Esophagus squamous epithelium (tissue), 5 donors: ENCODE data around the gene IL20RA. TPM values are rescaled to one million over a fixed set of nuclear protein-coding genes. Genes with fewer than 3 reads are reported as not detected.
A peak's percentile ranks its signal among the peaks of the same experiment; 100 is the strongest.

ENCODE experiments used
- DNase-seq: peaks from one replicate; lab custom pipeline; 2025; lab: John Stamatoyannopoulos, UW
- H3K27ac ChIP-seq, 4 donors: fragments of 200-600 bp; sonication (generic); one replicate each; pipeline ENCODE4 v1.5.1; 2016 to 2019; ENCODE audit warnings: mild to moderate bottlenecking in 1 of 4
- H3K27me3 ChIP-seq, 4 donors: fragments of 200-600 bp; sonication (generic); 1 replicate in 3 of 4; 2 replicates in 1 of 4; pipeline versions ENCODE4 v1.5.1 to v1.6.0; 2017 to 2021; ENCODE audit warnings: antibody characterized with exemption in 1 of 4
- H3K36me3 ChIP-seq, 3 donors: fragments of 200-600 bp; sonication (generic); one replicate each; pipeline ENCODE4 v1.5.1; 2016 to 2019
- H3K4me1 ChIP-seq, 3 donors: fragments of 200-600 bp; sonication (generic); one replicate each; pipeline ENCODE4 v1.5.1; 2017 to 2019
- H3K4me3 ChIP-seq, 4 donors: fragments of 200-600 bp; sonication (generic); 1 replicate in 3 of 4; 2 replicates in 1 of 4; pipeline ENCODE4 v1.5.1; 2016 to 2019; ENCODE audit warnings: mild to moderate bottlenecking in 2 of 4, moderate library complexity in 1 of 4
- H3K9me3 ChIP-seq, 3 donors: fragments of 200-600 bp; sonication (generic); one replicate each; pipeline ENCODE4 v1.5.1; 2016 to 2019
- CTCF ChIP-seq, 6 experiments: fragments of 450-650 bp in 4 of 6; fragments of 200-600 bp in 2 of 6; sonication (generic) in 2 of 6; IDR thresholded peaks; one replicate each; pipeline ENCODE4 v1.5.1; 2016 to 2019; ENCODE audit warnings: antibody characterized with exemption in 6 of 6, mild to moderate bottlenecking in 4 of 6, moderate library complexity in 4 of 6
- POLR2A ChIP-seq, 4 donors: fragments of 450-650 bp; IDR thresholded peaks; one replicate each; pipeline ENCODE4 v1.6.1; 2017; ENCODE audit warnings: antibody characterized with exemption in 4 of 4, mild to moderate bottlenecking in 4 of 4, moderate library complexity in 3 of 4
- WGBS, 2 donors: methylation state at CpG; one replicate each; pipeline ENCODE4 v1.1.5; 2018; 5-methylcytosine and 5-hydroxymethylcytosine counted together
- intact Hi-C: fragments of 100-400 bp; cut with DNase I; formaldehyde crosslinking; loops from one replicate; pipeline ENCODE4 v1.15.0; 2022
- total RNA-seq, 4 donors: library from RNA; depleted of rRNA; stranded (reverse); fragments of >200 nt; gene quantifications; one replicate each; pipeline ENCODE4 v1.1.0, GENCODE V29; 2016
- donor health status: DM: yes; HTN: yes; CAD: no.

The IL20RA gene
- total RNA-seq, 4 donors from 2014 or later, result 11.1 to 20.7 (median 13.1) TPM

GRCh38 chr6:137002505-137002904 is 42.3 kb downstream of the IL20RA start:
- Histone ChIP-seq H3K36me3 (peaks cover 0 to 15% (median 0%) of the 10 kb centered on the region in 3 donors), H3K4me3 (no peak overlapping the region), H3K4me1 (peaks cover 0 to 21% (median 9%) of the 10 kb centered on the region in 3 donors), H3K27ac (peak overlapping the region in 1 of 4 donors; percentile 33), H3K9me3 (no peaks in the 10 kb centered on the region), H3K27me3 (no peaks in the 10 kb centered on the region)
- intact Hi-C loops, result no loop called here
- TF ChIP-seq CTCF (IDR thresholded peaks at IDR 0.05) (no peak), POLR2A (IDR thresholded peaks at IDR 0.05) (no peak)
- 66 to 73% methylated on average over 3 of the region's 3 CpGs for WGBS, 2 donors
- DNase-seq, result no peak

- H3K27ac ChIP-seq, result no peak overlapping the region
- intact Hi-C loops, result no loop called here
- no peaks in the 10 kb centered on the region for H3K27me3 ChIP-seq
- H3K9me3 ChIP-seq, result no peaks in the 10 kb centered on the region
- WGBS, 2 donors, result 67 to 72% methylated on average over 6 to 7 of the region's 7 CpGs
- H3K36me3 ChIP-seq, result peaks cover 0 to 9% (median 0%) of the 10 kb centered on the region in 3 donors
- peaks cover 0 to 21% (median 9%) of the 10 kb centered on the region in 3 donors for H3K4me1 ChIP-seq
- no peak overlapping the region for H3K4me3 ChIP-seq
- TF ChIP-seq POLR2A (IDR thresholded peaks at IDR 0.05) (no peak), CTCF (IDR thresholded peaks at IDR 0.05) (no peak)
- DNase-seq, result no peak
These were observed 42.8 kb downstream of the IL20RA start for GRCh38 chr6:137001977-137002302.

GRCh38 chr6:137001299-137001976 is 43.3 kb downstream of the IL20RA start:
- peaks cover 0 to 5% (median 0%) of the 10 kb centered on the region in 3 donors for H3K36me3 ChIP-seq
- H3K27me3 ChIP-seq, result no peaks in the 10 kb centered on the region
- no peak for TF ChIP-seq CTCF (IDR thresholded peaks at IDR 0.05)
- TF ChIP-seq POLR2A (IDR thresholded peaks at IDR 0.05), result no peak
- no peak for DNase-seq
- intact Hi-C loops, result no loop called here
- H3K9me3 ChIP-seq, result no peaks in the 10 kb centered on the region
- no peak overlapping the region for H3K4me3 ChIP-seq
- peaks cover 0 to 21% (median 9%) of the 10 kb centered on the region in 3 donors for H3K4me1 ChIP-seq
- no peak overlapping the region for H3K27ac ChIP-seq
- 48 to 56% methylated on average over 13 to 17 of the region's 17 CpGs for WGBS, 2 donors

GRCh38 chr6:137000825-137001224 is 43.9 kb downstream of the IL20RA start:
- H3K36me3 ChIP-seq, result no peaks in the 10 kb centered on the region
- 28 to 44% methylated on average over 3 of the region's 3 CpGs for WGBS, 2 donors
- intact Hi-C loops, result no loop called here
- H3K4me1 ChIP-seq, result peaks cover 0 to 21% (median 9%) of the 10 kb centered on the region in 3 donors
- no peak for TF ChIP-seq CTCF (IDR thresholded peaks at IDR 0.05)
- no peaks in the 10 kb centered on the region for H3K9me3 ChIP-seq
- H3K27me3 ChIP-seq, result no peaks in the 10 kb centered on the region
- DNase-seq, result no peak
- no peak overlapping the region for H3K4me3 ChIP-seq
- H3K27ac ChIP-seq, result no peak overlapping the region

GRCh38 chr6:136995521-136995920 is 49.2 kb downstream of the IL20RA start:
- H3K36me3 ChIP-seq, result no peaks in the 10 kb centered on the region
- H3K27ac ChIP-seq, result no peak overlapping the region
- no peak for DNase-seq
- no peaks in the 10 kb centered on the region for H3K4me1 ChIP-seq
- TF ChIP-seq POLR2A (IDR thresholded peaks at IDR 0.05) (no peak), CTCF (IDR thresholded peaks at IDR 0.05) (no peak)
- intact Hi-C loops, result no loop called here
- peaks cover 0 to 35% (median 0%) of the 10 kb centered on the region in 4 donors for H3K27me3 ChIP-seq
- H3K9me3 ChIP-seq, result no peaks in the 10 kb centered on the region
- H3K4me3 ChIP-seq, result no peak overlapping the region
